ENCODE measurements around the gene RBM23.

Gene RBM23

DNA sequence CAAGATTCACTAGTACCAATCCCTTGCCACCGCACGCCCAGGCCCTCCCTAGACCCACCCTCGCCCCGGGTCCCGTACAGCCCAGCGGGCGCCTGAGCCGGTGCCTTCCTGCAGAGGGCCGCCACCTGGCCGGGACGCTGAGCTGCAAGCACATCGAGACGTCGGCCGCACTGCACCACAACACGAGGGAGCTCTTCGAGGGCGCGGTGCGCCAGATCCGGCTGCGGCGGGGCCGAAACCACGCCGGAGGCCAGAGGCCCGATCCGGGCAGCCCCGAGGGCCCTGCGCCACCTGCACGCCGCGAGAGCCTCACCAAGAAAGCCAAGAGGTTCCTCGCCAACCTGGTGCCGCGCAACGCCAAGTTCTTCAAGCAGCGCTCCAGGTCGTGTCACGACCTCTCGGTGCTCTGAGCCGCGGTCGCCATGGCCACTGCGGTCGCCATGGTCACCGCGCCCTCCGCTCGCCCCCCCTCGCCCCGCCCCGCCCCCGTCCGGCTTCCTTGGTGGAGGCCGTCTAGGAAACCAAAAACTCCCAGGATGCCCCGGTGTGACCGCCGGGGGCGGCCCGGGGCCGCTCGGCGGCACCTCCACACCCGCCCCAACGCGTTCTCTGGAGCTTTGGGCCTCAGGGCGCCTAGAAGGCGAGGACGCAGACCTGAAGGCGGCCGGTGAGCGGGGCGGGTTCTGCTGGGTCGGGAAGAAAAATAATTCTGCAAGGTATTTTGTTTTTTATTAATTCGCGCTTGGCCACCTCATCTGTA lies 32.3 kb downstream of the RBM23 start:
- DNase-seq (ENCODE audit: low read depth, low spot score) = no peak

- no peak for DNase-seq (ENCODE audit: low read depth, low spot score)
Measured at GRCh38 chr14:22885975-22886374, 33.0 kb downstream of the RBM23 start.

- no peak for DNase-seq (ENCODE audit: low read depth, low spot score)
Measured at GRCh38 chr14:22884738-22885523, 34.0 kb downstream of the RBM23 start.

GRCh38 chr14:22884076-22884737 lies 34.7 kb downstream of the RBM23 start:
- no peak for DNase-seq (ENCODE audit: low read depth, low spot score)

DNA sequence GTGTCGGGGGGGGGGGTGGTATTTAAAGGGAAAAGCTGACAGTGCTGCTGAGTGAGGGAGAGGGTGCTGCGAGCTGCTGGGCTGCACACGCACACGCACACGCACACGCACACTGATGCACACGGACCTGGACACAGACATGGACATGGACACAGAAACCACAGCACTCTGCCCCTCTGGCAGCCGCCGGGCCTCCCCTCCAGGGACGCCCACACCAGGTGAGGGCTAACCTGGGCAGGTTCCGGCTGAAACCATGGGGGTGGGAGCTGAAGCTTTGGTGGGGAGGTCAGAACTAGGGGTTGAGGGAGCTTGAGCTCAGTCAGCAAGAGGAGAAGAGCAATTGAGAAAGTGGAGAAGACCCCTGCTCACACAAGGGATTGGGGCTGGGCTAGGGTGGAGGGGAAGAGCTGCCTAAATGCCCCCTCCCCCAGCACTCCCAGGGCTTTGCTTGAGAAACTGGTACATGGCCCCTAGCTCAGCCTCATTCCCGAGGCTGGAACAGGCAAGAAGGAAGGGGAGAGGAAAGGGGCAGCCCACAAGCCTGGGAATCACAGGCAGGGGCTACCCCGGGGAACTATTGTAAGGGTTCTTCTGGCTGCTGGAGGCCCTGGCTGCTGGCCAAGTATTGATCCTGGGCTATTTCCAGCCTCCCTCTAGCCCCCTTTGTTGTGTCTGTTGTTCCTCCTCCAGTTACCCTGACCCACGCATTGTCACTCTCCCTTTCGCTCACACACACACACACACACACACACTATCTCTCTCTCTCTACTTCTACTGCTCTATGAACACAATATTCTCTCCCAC lies 35.6 kb downstream of the RBM23 start, which contains the start of gene REM2:
REM2 (plus strand) TSS at position 50 of the 804 bp plus-strand sequence; CDS start at position 116, 66 bp downstream.
- no peak for DNase-seq (ENCODE audit: low read depth, low spot score)

DNA sequence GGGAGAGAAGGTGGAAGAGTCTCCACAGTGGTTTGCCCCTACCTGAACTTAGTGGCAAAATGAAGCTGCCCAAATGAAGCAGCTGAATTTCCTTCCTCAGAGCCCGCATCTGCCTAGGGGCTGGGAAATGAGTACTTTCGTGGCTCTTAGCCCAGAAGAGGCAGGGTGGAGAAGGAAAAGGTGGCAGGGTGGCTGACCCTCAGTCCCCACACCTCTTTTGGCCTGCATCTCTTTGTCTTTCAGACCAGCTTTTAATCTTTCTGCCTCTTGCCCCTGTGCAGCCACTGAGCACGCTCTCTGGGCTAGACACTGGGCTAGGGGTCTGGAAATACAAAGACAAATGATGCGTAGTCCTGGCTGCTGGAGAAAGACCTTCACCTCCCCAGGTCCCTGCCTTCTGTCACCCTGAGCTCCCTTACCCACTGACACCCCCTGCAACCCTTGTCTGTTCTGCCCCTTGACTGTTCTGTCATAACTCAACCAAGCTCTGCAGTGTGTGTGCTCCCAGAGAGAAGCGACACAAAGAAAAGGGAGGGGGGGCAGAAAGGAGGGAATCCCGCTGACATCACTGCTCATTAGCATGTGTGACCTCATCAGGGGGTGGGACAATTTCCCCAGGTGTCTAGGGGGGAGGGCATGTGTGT lies 36.3 kb downstream of the RBM23 start:
- no peak for DNase-seq (ENCODE audit: low read depth, low spot score)

- DNase-seq (ENCODE audit: low read depth, low spot score) = no peak
Measured at GRCh38 chr14:22882064-22882463, 36.9 kb downstream of the RBM23 start.

- DNase-seq (ENCODE audit: low read depth, low spot score) = no peak
Measured at GRCh38 chr14:22878271-22879246, 40.4 kb downstream of the RBM23 start.

DNA sequence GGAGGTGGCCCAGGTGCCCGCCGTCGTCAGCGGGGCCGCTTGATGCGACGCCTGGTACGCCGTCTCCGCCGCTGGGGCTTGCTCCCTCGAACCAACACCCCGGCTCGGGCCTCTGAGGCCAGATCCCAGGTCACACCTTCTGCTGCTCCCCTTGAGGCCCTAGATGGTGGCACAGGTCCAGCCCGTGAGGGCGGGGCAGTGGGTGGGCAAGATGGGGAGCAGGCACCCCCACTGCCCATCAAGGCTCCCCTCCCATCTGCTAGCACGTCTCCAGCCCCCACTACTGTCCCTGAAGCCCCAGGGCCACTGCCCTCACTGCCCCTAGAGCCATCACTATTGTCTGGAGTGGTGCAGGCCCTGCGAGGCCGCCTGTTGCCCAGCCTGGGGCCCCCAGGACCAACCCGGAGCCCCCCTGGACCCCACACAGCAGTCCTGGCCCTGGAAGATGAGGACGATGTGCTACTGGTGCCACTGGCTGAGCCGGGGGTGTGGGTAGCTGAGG lies 41.9 kb downstream of the RBM23 start:
- DNase-seq (ENCODE audit: low read depth, low spot score) = no peak

DNA sequence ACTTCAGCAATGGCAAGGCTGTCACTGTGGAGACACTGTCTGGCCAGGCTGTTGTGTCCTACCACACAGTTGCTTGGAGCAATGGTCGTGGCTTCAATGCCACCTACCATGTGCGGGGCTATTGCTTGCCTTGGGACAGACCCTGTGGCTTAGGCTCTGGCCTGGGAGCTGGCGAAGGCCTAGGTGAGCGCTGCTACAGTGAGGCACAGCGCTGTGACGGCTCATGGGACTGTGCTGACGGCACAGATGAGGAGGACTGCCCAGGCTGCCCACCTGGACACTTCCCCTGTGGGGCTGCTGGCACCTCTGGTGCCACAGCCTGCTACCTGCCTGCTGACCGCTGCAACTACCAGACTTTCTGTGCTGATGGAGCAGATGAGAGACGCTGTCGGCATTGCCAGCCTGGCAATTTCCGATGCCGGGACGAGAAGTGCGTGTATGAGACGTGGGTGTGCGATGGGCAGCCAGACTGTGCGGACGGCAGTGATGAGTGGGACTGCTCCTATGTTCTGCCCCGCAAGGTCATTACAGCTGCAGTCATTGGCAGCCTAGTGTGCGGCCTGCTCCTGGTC lies 43.1 kb downstream of the RBM23 start:
- DNase-seq (ENCODE audit: low read depth, low spot score) = no peak

DNA sequence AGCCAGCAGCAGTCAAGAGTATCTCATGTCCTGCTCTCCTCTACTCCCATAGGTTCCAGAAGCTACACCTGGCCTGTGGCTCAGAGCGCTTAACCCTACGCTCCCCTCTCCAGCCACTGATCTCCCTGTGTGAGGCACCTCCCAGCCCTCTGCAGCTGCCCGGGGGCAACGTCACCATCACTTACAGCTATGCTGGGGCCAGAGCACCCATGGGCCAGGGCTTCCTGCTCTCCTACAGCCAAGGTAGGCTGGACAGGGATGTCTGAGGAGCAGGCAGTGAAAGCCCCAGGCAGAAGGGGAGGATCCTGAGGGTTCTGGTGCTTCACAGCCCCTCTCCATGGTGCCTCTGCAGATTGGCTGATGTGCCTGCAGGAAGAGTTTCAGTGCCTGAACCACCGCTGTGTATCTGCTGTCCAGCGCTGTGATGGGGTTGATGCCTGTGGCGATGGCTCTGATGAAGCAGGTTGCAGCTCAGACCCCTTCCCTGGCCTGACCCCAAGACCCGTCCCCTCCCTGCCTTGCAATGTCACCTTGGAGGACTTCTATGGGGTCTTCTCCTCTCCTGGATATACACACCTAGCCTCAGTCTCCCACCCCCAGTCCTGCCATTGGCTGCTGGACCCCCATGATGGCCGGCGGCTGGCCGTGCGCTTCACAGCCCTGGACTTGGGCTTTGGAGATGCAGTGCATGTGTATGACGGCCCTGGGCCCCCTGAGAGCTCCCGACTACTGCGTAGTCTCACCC lies 43.8 kb downstream of the RBM23 start:
- no peak for DNase-seq (ENCODE audit: low read depth, low spot score)

DNA sequence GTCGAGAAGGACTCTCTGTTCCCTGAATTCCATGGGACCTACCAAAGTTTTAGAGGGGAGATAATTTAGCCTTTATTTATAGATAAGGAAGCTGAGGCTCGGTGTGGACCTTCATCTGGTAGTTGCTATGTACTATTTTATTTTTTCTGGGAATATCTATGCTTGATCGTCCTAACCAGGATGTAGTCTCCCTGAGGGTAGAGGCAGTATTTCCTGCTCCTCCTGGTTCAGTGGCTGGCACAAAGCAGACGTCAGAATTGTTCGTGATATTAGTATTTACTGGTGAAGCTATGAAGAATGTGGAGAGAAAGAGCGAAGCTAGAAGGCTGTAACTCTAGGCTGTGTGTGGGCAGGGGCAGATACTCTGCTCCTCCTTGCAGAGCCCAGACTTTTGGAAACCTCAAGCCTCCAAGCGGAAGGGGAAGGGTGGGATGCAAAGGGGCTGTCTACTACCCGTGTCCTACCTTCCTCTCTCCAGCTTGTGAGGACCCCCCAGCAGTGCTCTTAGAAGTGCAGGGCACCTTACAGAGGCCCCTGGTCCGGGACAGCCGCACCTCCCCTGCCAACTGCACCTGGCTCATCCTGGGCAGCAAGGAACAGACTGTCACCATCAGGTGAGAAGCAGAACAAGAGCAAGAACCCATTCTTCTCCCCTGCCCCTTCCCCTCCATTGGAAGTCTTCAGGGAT lies 46.0 kb downstream of the RBM23 start:
- DNase-seq (ENCODE audit: low read depth, low spot score) = no peak

GRCh38 chr14:22872033-22872832 lies 46.7 kb downstream of the RBM23 start:
- DNase-seq (ENCODE audit: low read depth, low spot score) = no peak

DNA sequence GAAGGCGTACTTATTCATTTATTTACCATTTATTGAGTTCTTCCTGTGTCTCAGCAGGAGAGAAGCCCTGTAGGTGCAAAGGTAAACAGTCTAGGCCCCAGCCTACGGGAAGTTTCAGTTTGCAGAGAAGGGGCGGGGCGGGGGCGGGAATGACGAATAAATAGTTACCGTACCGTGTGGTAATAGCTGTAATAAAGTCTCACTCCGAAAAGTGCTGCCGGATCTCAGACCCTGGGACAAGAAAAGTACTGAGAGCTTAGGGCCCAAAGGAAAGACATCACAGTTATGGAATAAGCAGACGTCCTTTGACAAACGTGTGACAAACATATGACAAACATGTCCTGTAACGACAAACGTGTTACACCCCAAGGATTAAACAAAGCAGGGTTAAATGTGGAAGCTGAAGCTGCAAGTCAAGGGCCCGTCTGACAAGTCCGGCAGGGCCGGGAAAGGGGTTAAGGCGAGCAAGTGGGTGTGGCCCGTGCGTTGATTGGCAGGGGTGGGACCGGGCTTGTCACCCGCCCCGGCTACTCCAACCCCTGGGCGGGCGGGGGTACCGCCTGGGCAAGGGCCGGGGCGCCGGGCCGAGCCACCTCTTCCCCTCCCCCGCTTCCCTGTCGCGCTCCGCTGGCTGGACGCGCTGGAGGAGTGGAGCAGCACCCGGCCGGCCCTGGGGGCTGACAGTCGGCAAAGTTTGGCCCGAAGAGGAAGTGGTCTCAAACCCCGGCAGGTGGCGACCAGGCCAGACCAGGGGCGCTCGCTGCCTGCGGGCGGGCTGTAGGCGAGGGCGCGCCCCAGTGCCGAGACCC lies 47.5 kb downstream of the RBM23 start, which contains the start of gene LRP10:
LRP10 (plus strand) TSS at position 517 of the 809 bp plus-strand sequence. CDS start 564 bp downstream, outside the sequence.
- no peak for DNase-seq (ENCODE audit: low read depth, low spot score)

- no peak for DNase-seq (ENCODE audit: low read depth, low spot score)
Measured at GRCh38 chr14:22870811-22871223, 48.1 kb downstream of the RBM23 start.

DNA sequence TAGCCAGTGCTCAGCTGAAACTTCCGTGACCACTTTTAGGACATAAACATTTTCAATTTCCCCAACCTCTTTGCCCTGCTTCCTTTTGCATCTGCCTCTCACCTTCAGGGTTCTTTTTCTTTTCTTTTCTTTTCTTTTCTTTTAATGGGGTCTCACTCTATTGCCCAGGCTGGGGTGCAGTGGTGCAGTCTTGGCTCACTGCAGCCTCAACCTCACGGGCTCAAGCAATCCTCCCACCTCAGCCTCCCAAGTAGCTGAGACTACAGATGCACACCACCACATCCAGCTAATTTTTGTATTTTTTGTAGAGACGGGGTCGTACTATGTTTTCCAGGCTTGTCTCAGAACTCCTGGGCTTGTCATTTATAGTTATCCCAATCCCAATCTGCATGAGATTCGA lies 52.1 kb downstream of the RBM23 start:
- no peak for DNase-seq (ENCODE audit: low read depth, low spot score)

All from brain pericyte (primary cell).